SK-N-MC (cell line): ENCODE data around the gene ADPRH.

Source experiments
- DNase-seq: peaks from one replicate; pipeline ENCODE4 v3.0.0-alpha.2; 2011; ENCODE audit warnings: low read depth, low spot score
- H3K27ac ChIP-seq: fragments of 200-600 bp; sonication (generic); 2 replicates; pipeline ENCODE4 v1.5.1; 2016; ENCODE audit warnings: mixed run types
- H3K36me3 ChIP-seq: fragments of 200-600 bp; sonication (generic); 2 replicates; pipeline ENCODE4 v1.6.1; 2017; ENCODE audit warnings: antibody characterized with exemption, low read length, mixed read lengths; ENCODE audit not compliant: insufficient read depth
- H3K4me3 ChIP-seq: fragments of 200-600 bp; sonication (generic); 2 replicates; pipeline ENCODE4 v1.5.1; 2016
- H3K9ac ChIP-seq: fragments of 200-600 bp; sonication (generic); 2 replicates; pipeline ENCODE4 v1.8.0; 2017; ENCODE audit warnings: mixed run types, mixed read lengths; ENCODE audit not compliant: insufficient read length
- H3K9me3 ChIP-seq: fragments of 200-600 bp; sonication (generic); 2 replicates; pipeline ENCODE4 v1.6.1; 2017; ENCODE audit warnings: low read depth, mild to moderate bottlenecking, antibody characterized with exemption, low read length, moderate library complexity, mixed read lengths
- EZH2 ChIP-seq: fragments of 200-600 bp; sonication (generic); IDR thresholded peaks from one replicate; pipeline ENCODE4 v1.6.1; 2017; ENCODE audit warnings: antibody characterized with exemption
- FOXP2 ChIP-seq: optimal IDR thresholded peaks from 2 replicates; pipeline ENCODE3; 2011; ENCODE audit warnings: mild to moderate bottlenecking, moderate library complexity; ENCODE audit not compliant: insufficient read depth; ENCODE audit errors: extremely low read length, control extremely low read depth
- POLR2AphosphoS5 ChIP-seq: IDR thresholded peaks from 2 replicates; pipeline ENCODE4 v1.6.1; 2012; ENCODE audit warnings: mild to moderate bottlenecking, low read depth, low read length, borderline replicate concordance

The ADPRH gene

DNA sequence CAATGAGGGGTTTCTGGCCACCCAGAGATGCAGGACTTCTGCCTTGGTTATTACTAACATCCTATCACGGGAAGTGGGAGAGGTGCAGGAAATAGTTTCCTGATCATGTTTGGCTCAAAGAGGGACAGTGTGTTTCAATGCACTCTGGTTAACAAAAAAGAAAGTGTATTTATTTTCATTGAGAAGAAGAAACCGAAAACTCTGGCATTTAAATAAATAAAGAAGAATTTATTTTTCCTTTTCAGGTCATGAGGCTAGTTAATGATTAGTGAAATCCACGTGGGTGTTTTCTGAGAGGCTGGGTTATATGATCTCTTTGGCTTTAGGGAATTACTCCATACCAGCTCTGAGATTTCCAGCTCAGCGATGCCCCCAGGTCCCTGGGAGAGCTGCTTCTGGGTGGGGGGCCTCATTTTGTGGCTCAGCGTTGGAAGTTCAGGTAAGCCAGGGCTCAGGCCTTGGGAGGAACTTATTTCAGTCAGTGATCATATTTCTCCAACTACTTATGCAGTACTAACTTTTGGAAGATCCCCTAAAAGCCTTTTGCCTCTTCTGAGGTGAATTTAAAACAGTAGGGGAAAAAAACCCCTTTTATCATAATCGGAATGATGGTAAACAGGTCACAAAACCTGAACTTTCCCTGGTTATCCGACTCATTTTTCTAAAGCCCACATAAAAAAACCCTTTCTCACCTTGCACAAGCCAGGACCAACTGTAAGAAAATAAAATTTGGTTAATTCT is 18.4 kb downstream of the ADPRH start, which contains the start of gene PLA1A:
Gene PLA1A, plus strand, starts transcription at position 338 of the 741 bp plus-strand sequence. Its CDS starts 29 bp downstream, at position 367.
- Histone ChIP-seq H3K9me3 (no peaks in the 10 kb centered on the region), H3K36me3 (no peaks in the 10 kb centered on the region), H3K4me3 (no peak within 1 kb of the TSS), H3K27ac (no peak within 1 kb of the TSS), H3K9ac (no peak within 1 kb of the TSS)
- TF ChIP-seq FOXP2 (no peak), EZH2 (no peak), POLR2AphosphoS5 (no peak)
- DNase-seq, result no peak

GRCh38 chr3:119598410-119599098 is 19.3 kb downstream of the ADPRH start:
- TF ChIP-seq FOXP2 (no peak), EZH2 (no peak), POLR2AphosphoS5 (no peak)
- no peak overlapping the region for H3K27ac ChIP-seq
- H3K9ac ChIP-seq, result no peak overlapping the region
- H3K9me3 ChIP-seq, result no peaks in the 10 kb centered on the region
- H3K36me3 ChIP-seq, result no peaks in the 10 kb centered on the region
- no peak for DNase-seq
- H3K4me3 ChIP-seq, result no peak overlapping the region

DNA sequence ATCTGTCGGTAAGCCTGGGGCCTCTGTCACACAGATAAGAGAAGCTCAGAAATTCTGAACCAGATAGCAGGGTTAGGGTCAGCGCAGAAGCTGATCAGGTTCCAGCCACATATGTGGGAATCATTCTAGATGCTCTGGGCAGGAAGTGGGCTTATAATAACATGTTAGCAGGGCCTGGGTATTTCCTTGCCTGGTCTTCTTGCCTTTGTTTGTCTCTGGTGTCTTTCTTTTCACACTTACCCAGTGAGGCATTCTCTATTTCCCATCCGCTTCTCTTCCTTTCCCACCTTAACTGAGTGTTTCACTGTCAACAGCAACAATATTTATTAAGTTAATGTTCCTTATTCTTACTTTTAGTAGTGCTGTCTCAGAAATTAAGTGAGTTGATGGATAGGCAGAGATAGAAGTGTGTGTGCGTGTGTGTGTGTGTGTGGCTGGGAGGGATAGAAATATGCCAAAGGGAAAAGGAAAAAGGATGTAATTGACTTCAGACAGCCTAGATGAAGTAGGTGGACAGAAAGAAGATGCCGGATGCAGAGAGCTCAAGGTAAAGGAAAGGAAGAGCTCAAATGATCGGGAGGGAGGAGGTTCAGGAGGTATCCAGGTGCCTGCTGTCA is 20.4 kb downstream of the ADPRH start:
- Histone ChIP-seq H3K9ac (no peak overlapping the region), H3K9me3 (no peaks in the 10 kb centered on the region), H3K4me3 (no peak overlapping the region), H3K36me3 (no peaks in the 10 kb centered on the region), H3K27ac (no peak overlapping the region)
- no peak for TF ChIP-seq FOXP2
- TF ChIP-seq POLR2AphosphoS5, result no peak
- no peak for TF ChIP-seq EZH2
- no peak for DNase-seq

GRCh38 chr3:119600732-119601131 is 21.4 kb downstream of the ADPRH start:
- no peak overlapping the region for H3K9ac ChIP-seq
- H3K4me3 ChIP-seq, result no peak overlapping the region
- no peak for DNase-seq
- H3K9me3 ChIP-seq, result no peaks in the 10 kb centered on the region
- H3K27ac ChIP-seq, result no peak overlapping the region
- H3K36me3 ChIP-seq, result no peaks in the 10 kb centered on the region
- TF ChIP-seq FOXP2 (no peak), POLR2AphosphoS5 (no peak), EZH2 (no peak)

DNA sequence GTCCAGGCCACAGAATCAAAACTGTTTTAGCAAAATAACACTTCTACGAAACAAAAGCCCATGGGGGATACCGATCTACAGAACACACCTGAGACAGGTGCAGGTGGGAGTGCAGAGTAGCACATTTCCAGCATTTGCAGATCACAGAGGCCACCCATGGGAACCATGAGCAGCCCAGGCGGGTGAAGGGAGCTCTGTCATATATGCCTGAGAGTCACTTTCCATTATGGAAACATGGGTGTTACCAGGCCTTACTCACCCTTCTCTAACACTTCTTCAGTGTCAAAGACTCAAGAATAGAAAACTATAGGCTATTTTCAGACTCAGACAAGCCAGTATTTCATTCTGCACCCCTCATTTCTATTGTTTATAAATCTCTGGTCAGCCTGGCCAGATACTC is 21.9 kb downstream of the ADPRH start:
- no peaks in the 10 kb centered on the region for H3K36me3 ChIP-seq
- TF ChIP-seq EZH2 (no peak), FOXP2 (no peak), POLR2AphosphoS5 (no peak)
- no peaks in the 10 kb centered on the region for H3K9me3 ChIP-seq
- H3K9ac ChIP-seq, result no peak overlapping the region
- H3K27ac ChIP-seq, result no peak overlapping the region
- H3K4me3 ChIP-seq, result no peak overlapping the region
- DNase-seq, result no peak

GRCh38 chr3:119602676-119603075 is 23.4 kb downstream of the ADPRH start:
- Histone ChIP-seq H3K9ac (no peak overlapping the region), H3K9me3 (no peaks in the 10 kb centered on the region), H3K4me3 (no peak overlapping the region), H3K36me3 (no peaks in the 10 kb centered on the region), H3K27ac (no peak overlapping the region)
- TF ChIP-seq POLR2AphosphoS5, result no peak
- TF ChIP-seq EZH2, result no peak
- TF ChIP-seq FOXP2, result no peak
- no peak for DNase-seq

GRCh38 chr3:119604878-119605277 is 25.6 kb downstream of the ADPRH start:
- DNase-seq, result no peak
- no peaks in the 10 kb centered on the region for H3K9me3 ChIP-seq
- H3K9ac ChIP-seq, result no peak overlapping the region
- no peak overlapping the region for H3K4me3 ChIP-seq
- no peak overlapping the region for H3K27ac ChIP-seq
- TF ChIP-seq POLR2AphosphoS5 (no peak), FOXP2 (no peak), EZH2 (no peak)
- no peaks in the 10 kb centered on the region for H3K36me3 ChIP-seq

DNA sequence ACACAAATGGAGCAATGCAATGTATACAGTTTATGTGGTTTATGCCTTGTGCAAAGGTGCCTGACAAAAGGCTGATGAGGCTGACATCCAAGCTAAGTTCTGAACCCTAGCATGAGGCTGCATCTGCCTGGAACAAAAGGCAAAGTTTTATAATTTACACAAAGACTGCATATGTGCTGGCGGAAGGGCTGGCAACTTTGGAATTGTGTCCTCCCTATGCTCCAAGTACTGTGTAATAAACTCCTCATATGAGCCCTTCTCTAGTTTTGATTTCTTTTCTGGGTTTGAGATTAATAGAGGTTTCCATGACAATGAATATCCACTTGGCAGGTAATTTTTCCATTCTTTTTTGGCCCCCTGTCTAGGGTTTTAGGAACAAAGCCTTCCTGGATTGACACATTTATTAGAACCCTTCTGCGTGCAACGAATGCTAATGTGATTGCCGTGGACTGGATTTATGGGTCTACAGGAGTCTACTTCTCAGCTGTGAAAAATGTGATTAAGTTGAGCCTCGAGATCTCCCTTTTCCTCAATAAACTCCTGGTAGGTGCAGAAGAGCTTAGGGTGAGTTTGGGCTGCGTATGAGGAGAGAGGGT is 29.2 kb downstream of the ADPRH start:
- no peak for TF ChIP-seq FOXP2
- TF ChIP-seq EZH2, result no peak
- TF ChIP-seq POLR2AphosphoS5, result no peak
- no peak for DNase-seq

More for the DNA sequence above, 29.2 kb downstream of the ADPRH start:
- H3K9ac ChIP-seq, result no peak overlapping the region
- no peak overlapping the region for H3K4me3 ChIP-seq
- H3K27ac ChIP-seq, result no peak overlapping the region
- H3K9me3 ChIP-seq, result no peaks in the 10 kb centered on the region
- H3K36me3 ChIP-seq, result no peaks in the 10 kb centered on the region
